Measurements from ENCODE around the gene ANKRD26. TPM values are rescaled to one million over a fixed set of nuclear protein-coding genes. Genes with fewer than 3 reads are reported as not detected.

The ANKRD26 gene
- total and polyA plus RNA-seq, 9 of the 15 experiments (the other 6 are each of a cell fraction or from before 2014, with no cell fraction given) = 2.3 to 12.3 (median 4.9) TPM

GRCh38 chr10:27134371-27134770 is 34.1 kb upstream of the ANKRD26 start:
- Histone ChIP-seq H3K4me1 (replicated peaks in 1 of 2; ENCODE audit: control insufficient read depth in 2 of 2, insufficient read depth in 2 of 2, low read length in 2 of 2) (no peaks in the 10 kb centered on the region), H3K9me3 (replicated peaks; ENCODE audit: control insufficient read depth, insufficient read depth, low read depth, low read length) (no peaks in the 10 kb centered on the region), H3K27me3 (ENCODE audit: control insufficient read depth in 2 of 2, insufficient read depth in 2 of 2, low read length in 2 of 2) (no peaks in the 10 kb centered on the region), H3K79me2 (ENCODE audit: control insufficient read depth, insufficient read depth, low read length) (no peaks in the 10 kb centered on the region), H3K4me3 (no peak overlapping the region), H3K4me2 (ENCODE audit: insufficient read depth, low read length) (no peak overlapping the region), H3K9ac (ENCODE audit: insufficient read depth in 1 of 2, low read depth in 2 of 2, low read length in 2 of 2) (no peak overlapping the region), H4K20me1 (replicated peaks; ENCODE audit: control insufficient read depth, insufficient read depth, low read length) (no peaks in the 10 kb centered on the region), H2AFZ (ENCODE audit: low read depth, low read length) (no peak overlapping the region), H3K27ac (ENCODE audit: extremely low read depth, low read depth, low read length) (no peak overlapping the region; the same call in 2 of the 3 replicates), H3K36me3 (ENCODE audit: control insufficient read depth, insufficient read depth, low read length) (peaks cover 86% of the 10 kb centered on the region), H3K9me1 (ENCODE audit: control insufficient read depth, insufficient read depth, low read length) (no peaks in the 10 kb centered on the region)
- WGBS (ENCODE audit: insufficient coverage, low coverage, missing lambda C conversion rate) = 100% methylated on average over 3 of the region's 3 CpGs
- TF ChIP-seq SRSF1 (IDR thresholded peaks at IDR 0.05; ENCODE audit: low read depth, low read length) (no peak), BRF1 (IDR thresholded peaks at IDR 0.05; ENCODE audit: borderline replicate concordance, extremely low read depth, insufficient read length) (no peak), STAT6 (CRISPR knock-in tag; IDR thresholded peaks at IDR 0.05) (no peak), FOXJ3 (CRISPR knock-in tag; IDR thresholded peaks at IDR 0.05) (no peak), USF1 (CRISPR knock-in tag; IDR thresholded peaks at IDR 0.05) (no peak), ZKSCAN8 (CRISPR knock-in tag; IDR thresholded peaks at IDR 0.05) (no peak), EP300 (IDR thresholded peaks at IDR 0.05; ENCODE audit: low read length) (no peak), MTA1 (IDR thresholded peaks at IDR 0.05; ENCODE audit: borderline replicate concordance) (no peak), DLX4 (CRISPR knock-in tag; IDR thresholded peaks at IDR 0.05) (no peak), GTF2E2 (tag; IDR thresholded peaks at IDR 0.05) (no peak), ILK (tag; IDR thresholded peaks at IDR 0.05; ENCODE audit: borderline replicate concordance, low read depth) (no peak)
- FAIRE-seq (no peak), DNase-seq (ENCODE audit: extremely low read depth in 1 of 4, low spot score in 3 of 4) (no peak), ATAC-seq (no peak)
- ChIA-PET POLR2A (interaction anchor here (1.0 to 3.0 kb wide), 3 partner anchors 9 to 12 kb away, joined by 3 to 8 read pairs (median 3); no protein-coding TSS in a partner anchor), CTCF (ENCODE audit: low intra/inter-chr PET ratio) (no interaction called here)
- no TSS peak for BruUV-seq (replicated peaks)
- intact Hi-C loops (cut with micrococcal nuclease) (no loop called here), in situ Hi-C loops (cut with MboI) (no loop called here)

Measured in K562 (cell line).